ENCODE measurements around the gene USO1. TPM values are rescaled to one million over a fixed set of nuclear protein-coding genes. Genes with fewer than 3 reads are reported as not detected.

Gene USO1
- total and polyA plus RNA-seq, 2 of the 8 experiments (the other 6 are each of a cell fraction or from before 2014, with no cell fraction given): 57.3 to 198 TPM

DNA sequence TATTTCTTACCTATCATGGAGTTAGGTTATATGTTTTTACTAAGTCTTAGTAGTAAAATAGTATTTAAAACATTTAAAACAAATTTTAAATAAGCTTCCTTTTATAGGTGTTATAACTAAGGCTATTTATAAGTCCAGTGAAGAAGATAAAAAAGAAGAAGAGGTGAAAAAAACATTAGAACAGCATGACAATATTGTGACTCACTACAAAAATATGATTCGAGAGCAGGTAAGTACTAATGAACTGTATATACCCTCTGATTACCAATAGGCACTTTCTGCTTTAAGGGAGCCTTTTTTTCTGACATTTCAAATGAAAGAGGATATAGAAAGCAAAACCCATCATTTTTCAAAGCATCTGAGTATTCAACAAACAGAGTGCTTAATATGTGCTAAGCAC is 76.6 kb downstream of the USO1 start:
- POLR2A ChIA-PET (ENCODE audit: partially characterized antibody): no interaction called here
- no peak overlapping the region for H4K91ac ChIP-seq (replicated peaks; ENCODE audit: insufficient read length, low read length)
- H3K4me2 ChIP-seq (ENCODE audit: insufficient read depth in 1 of 2, low read depth in 2 of 2, low read length in 2 of 2): no peak overlapping the region
- DNase-seq (ENCODE audit: low read depth in 1 of 2, low spot score in 2 of 2) (no peak), FAIRE-seq (no peak)
- H3K79me1 ChIP-seq (ENCODE audit: low read depth, low read length): no peaks in the 10 kb centered on the region
- CTCF ChIA-PET (ENCODE audit: partially characterized antibody): interaction anchor here (0.7 to 1.1 kb wide), 2 partner anchors 47 to 204 kb away, joined by 3 read pairs; no protein-coding TSS in a partner anchor
- no peaks in the 10 kb centered on the region for H3K79me2 ChIP-seq (ENCODE audit: control insufficient read depth in 1 of 2, insufficient read depth in 2 of 2, low read length in 2 of 2)
- no peak overlapping the region for H2BK5ac ChIP-seq (ENCODE audit: low read depth, low read length)
- no peak overlapping the region for H4K8ac ChIP-seq (ENCODE audit: extremely low read depth, insufficient read depth, low read length)
- no peak overlapping the region for H3K18ac ChIP-seq (ENCODE audit: extremely low read depth, low read length)
- H4K20me1 ChIP-seq (replicated peaks in 1 of 2; ENCODE audit: control insufficient read depth in 1 of 2, insufficient read depth in 2 of 2, low read length in 2 of 2): no peaks in the 10 kb centered on the region
- H2AFZ ChIP-seq (ENCODE audit: low read length): no peak overlapping the region
- no peak overlapping the region for H4K5ac ChIP-seq (ENCODE audit: insufficient read length, low read depth, low read length)
- no peaks in the 10 kb centered on the region for H3K9me3 ChIP-seq (ENCODE audit: insufficient read depth in 2 of 2, low read depth in 1 of 2, low read length in 1 of 2)
- H3K27ac ChIP-seq (ENCODE audit: low read depth, low read length): no peak overlapping the region
- H3K9ac ChIP-seq (replicated peaks in 1 of 4; ENCODE audit: extremely low read depth in 1 of 4, low read depth in 3 of 4, low read length in 3 of 4): no peak overlapping the region
- no peak overlapping the region for H2BK12ac ChIP-seq (ENCODE audit: low read depth, low read length)
- H2BK20ac ChIP-seq (ENCODE audit: low read length): no peak overlapping the region
- no peak overlapping the region for H3K14ac ChIP-seq (ENCODE audit: insufficient read length)
- H2AK5ac ChIP-seq (ENCODE audit: low read depth, low read length): no peak overlapping the region
- H3K36me3 ChIP-seq (ENCODE audit: control insufficient read depth in 2 of 4, insufficient read depth in 4 of 4, low read length in 3 of 4): peaks cover 12 to 59% (median 34%) of the 10 kb centered on the region in 4 experiments
- no peak overlapping the region for H2BK15ac ChIP-seq (ENCODE audit: low read length)
- no peak overlapping the region for H3K23ac ChIP-seq (ENCODE audit: insufficient read length)
- no peak overlapping the region for H3K56ac ChIP-seq (replicated peaks; ENCODE audit: insufficient read length, low read depth, low read length)
- no peak overlapping the region for H2BK120ac ChIP-seq (replicated peaks; ENCODE audit: low read depth, low read length)
- H3K27me3 ChIP-seq (replicated peaks in 1 of 4; ENCODE audit: control insufficient read depth in 3 of 4, extremely low read depth in 1 of 4, insufficient read depth in 3 of 4, low read length in 3 of 4): no peaks in the 10 kb centered on the region
- no peaks in the 10 kb centered on the region for H3K23me2 ChIP-seq (ENCODE audit: low read depth, low read length)
- no peak overlapping the region for H3K4ac ChIP-seq (replicated peaks; ENCODE audit: insufficient read length, low read depth, low read length)
- no peaks in the 10 kb centered on the region for H3K4me1 ChIP-seq (replicated peaks in 1 of 4; ENCODE audit: control insufficient read depth in 3 of 4, insufficient read depth in 4 of 4, low read length in 3 of 4)
- H3K4me3 ChIP-seq (ENCODE audit: extremely low read depth in 1 of 4, insufficient read depth in 2 of 4, low read depth in 3 of 4, low read length in 4 of 4): no peak overlapping the region
- 90% methylated on average over 1 of the region's 1 CpG; no CpG with 5 or more reads in 1 of the 2 experiments for WGBS, 2 experiments (ENCODE audit: extremely low coverage in 1 of 2, insufficient coverage in 1 of 2, insufficient read length in 1 of 2, insufficient replicate concordance in 2 of 2, low coverage in 1 of 2, low lambda C conversion rate in 2 of 2, missing lambda C conversion rate in 1 of 2)
- TF ChIP-seq SP2 (IDR thresholded peaks at IDR 0.05; ENCODE audit: low read length) (no peak), TBP (IDR thresholded peaks at IDR 0.05; ENCODE audit: low read depth, low read length) (no peak), BACH1 (IDR thresholded peaks at IDR 0.05; ENCODE audit: low read length) (no peak), PHF8 (conservative IDR thresholded peaks at IDR 0.05; ENCODE audit: low read depth, low read length) (no peak), TAF7 (optimal IDR thresholded peaks at IDR 0.05; ENCODE audit: borderline replicate concordance, low read depth, low read length) (no peak)
